Measurements from ENCODE around the gene SLC33A1. TPM values are rescaled to one million over a fixed set of nuclear protein-coding genes. Genes with fewer than 3 reads are reported as not detected.
A peak's percentile ranks its signal among the peaks of the same experiment; 100 is the strongest.

SLC33A1 gene
- total and polyA plus RNA-seq, 2 of the 13 experiments (the other 11 are each of a cell fraction or from before 2014, with no cell fraction given): 20.0 to 32.1 TPM

DNA sequence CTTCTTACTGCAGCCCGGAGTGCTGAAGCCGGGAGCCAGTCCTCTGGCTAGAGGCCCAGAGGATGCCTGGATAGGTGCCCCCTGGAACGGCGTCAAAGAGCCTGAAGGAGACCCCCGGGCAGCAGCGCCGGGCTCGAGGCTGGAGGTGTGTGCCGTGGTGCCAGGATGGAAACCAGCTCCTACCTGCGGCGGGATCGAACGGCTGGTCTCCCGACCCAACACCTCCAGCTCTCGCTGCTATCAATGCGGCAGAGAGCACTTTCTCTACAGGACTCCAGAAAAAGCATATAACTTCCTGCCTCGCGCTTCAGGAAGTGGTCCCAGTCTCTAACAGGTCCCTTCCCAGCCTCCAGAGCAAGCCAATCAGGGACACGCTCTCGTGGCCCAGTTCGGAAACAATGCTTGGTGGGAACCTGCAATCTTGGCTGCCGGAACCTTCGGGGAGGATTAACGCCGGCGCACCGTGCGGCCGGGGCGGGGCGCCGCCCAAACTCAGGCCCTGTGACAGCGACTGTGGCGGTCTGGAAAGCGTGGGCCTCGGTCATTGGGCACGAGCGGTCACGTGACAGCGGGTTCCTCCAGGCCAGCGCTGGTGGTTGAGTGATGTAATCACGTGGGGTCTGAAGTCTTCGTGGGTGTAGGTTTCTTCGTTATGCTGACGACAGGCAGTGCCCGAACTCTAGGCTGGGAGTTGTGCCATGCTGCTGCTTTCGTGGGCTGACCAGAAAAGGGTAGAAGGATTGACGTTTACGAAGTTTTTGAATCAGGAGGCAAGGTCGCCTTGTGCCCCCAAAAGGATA is at the start of gene SLC33A1 (continued):
- peak; percentile 24; the same call in 1 of the 2 replicates for TF ChIP-seq ZNF232 (CRISPR knock-in tag; IDR thresholded peaks at IDR 0.05; ENCODE audit: borderline replicate concordance)
- no peak for TF ChIP-seq MTA3 (CRISPR knock-in tag; IDR thresholded peaks at IDR 0.05)
- TF ChIP-seq ELF4 (CRISPR knock-in tag; IDR thresholded peaks at IDR 0.05; ENCODE audit: borderline replicate concordance): 0 out of 2 replicates have a peak, but pooled peaks have one; percentile 44
- peak; percentile 56; the same call in 1 of the 2 replicates for TF ChIP-seq SSRP1 (CRISPR knock-in tag; IDR thresholded peaks at IDR 0.05)
- TF ChIP-seq ARNT (IDR thresholded peaks at IDR 0.05): no peak
- TF ChIP-seq, protein P1, sequence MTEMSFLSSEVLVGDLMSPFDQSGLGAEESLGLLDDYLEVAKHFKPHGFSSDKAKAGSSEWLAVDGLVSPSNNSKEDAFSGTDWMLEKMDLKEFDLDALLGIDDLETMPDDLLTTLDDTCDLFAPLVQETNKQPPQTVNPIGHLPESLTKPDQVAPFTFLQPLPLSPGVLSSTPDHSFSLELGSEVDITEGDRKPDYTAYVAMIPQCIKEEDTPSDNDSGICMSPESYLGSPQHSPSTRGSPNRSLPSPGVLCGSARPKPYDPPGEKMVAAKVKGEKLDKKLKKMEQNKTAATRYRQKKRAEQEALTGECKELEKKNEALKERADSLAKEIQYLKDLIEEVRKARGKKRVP (CRISPR knock-in tag; IDR thresholded peaks at IDR 0.05): peak; percentile 27 to 97; a peak in 3 of 4 replicates
- TF ChIP-seq PLSCR1 (CRISPR knock-in tag; IDR thresholded peaks at IDR 0.05; ENCODE audit: borderline replicate concordance): peak; percentile 62; the same call in 1 of the 2 replicates
- TF ChIP-seq BORCS8-MEF2B (CRISPR knock-in tag; IDR thresholded peaks at IDR 0.05): peak; percentile 71; the same call in 1 of the 2 replicates
- TF ChIP-seq, protein P2, sequence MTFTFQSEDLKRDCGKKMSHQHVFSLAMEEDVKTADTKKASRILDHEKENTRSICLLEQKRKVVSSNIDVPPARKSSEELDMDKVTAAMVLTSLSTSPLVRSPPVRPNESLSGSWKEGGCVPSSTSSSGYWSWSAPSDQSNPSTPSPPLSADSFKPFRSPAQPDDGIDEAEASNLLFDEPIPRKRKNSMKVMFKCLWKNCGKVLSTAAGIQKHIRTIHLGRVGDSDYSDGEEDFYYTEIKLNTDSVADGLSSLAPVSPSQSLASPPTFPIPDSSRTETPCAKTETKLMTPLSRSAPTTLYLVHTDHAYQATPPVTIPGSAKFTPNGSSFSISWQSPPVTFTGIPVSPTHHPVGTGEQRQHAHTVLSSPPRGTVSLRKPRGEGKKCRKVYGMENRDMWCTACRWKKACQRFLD (CRISPR knock-in tag; IDR thresholded peaks at IDR 0.05; ENCODE audit: borderline replicate concordance): no peak
- TF ChIP-seq HOMEZ (CRISPR knock-in tag; IDR thresholded peaks at IDR 0.05; ENCODE audit: low read depth): peak; percentile 97
- peak; percentile 75; the same call in 1 of the 2 replicates for TF ChIP-seq RBFOX2 (IDR thresholded peaks at IDR 0.05; ENCODE audit: low read depth, low read length)
- no peak for TF ChIP-seq FOSL1 (CRISPR knock-in tag; IDR thresholded peaks at IDR 0.05; ENCODE audit: borderline replicate concordance)
- TF ChIP-seq ZNF770 (CRISPR knock-in tag; IDR thresholded peaks at IDR 0.05): peak; percentile 78
- TF ChIP-seq ZBTB20 (CRISPR knock-in tag; IDR thresholded peaks at IDR 0.05; ENCODE audit: borderline replicate concordance, low read depth): peak; percentile 71; the same call in 1 of the 2 replicates
- no peak for TF ChIP-seq PRMT3 (CRISPR knock-in tag; IDR thresholded peaks at IDR 0.05; ENCODE audit: borderline replicate concordance, low read depth)
- TF ChIP-seq PAXIP1 (CRISPR knock-in tag; conservative IDR thresholded peaks at IDR 0.05): peak; percentile 78
- TF ChIP-seq ZEB1 (IDR thresholded peaks at IDR 0.05; ENCODE audit: insufficient replicate concordance, low read depth): peak; percentile 18
- no peak for TF ChIP-seq SMARCC2 (IDR thresholded peaks at IDR 0.05)
